ENCODE measurements around the gene CMIP. TPM values are rescaled to one million over a fixed set of nuclear protein-coding genes. Genes with fewer than 3 reads are reported as not detected.

The CMIP gene
- total and polyA plus RNA-seq, 10 of the 15 experiments (the other 5 are each of a cell fraction or from before 2014, with no cell fraction given) = 1.2 to 43.2 (median 4.4) TPM

DNA sequence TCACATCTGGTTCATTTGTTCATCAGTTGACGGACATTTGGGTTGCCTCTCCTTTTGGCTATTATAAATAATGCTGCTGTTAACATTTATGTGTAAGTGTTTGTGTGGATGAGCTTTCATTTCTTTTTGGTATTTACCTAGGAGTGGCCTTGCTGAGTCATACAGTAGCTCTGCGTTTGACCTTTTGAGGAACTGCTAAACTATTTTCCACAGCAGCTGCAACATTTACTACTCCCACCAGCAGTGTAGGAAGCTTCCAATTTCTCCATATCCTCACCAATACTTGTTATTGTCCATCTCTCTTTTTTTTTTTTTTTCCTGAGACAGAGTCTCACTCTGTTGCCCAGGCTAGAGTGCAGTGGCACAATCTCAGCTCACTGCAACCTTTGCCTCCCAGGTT lies 313.8 kb downstream of the CMIP start:
- WGBS (ENCODE audit: insufficient coverage, insufficient replicate concordance, low lambda C conversion rate, missing lambda C conversion rate) = 0% methylated on average over 2 of the region's 2 CpGs
- ChIA-PET SMC1A (ENCODE audit: uncharacterized antibody, unreplicated experiment) (interaction anchor here (1.1 to 2.8 kb wide), 5 partner anchors 9 to 128 kb away, joined by 3 to 11 read pairs (median 4); no protein-coding TSS in a partner anchor), POLR2A (interaction anchor here (0.5 to 1.0 kb wide), 3 partner anchors 9 to 16 kb away, joined by 4 to 5 read pairs (median 4); no protein-coding TSS in a partner anchor), CTCF (no interaction called here), RAD21 (ENCODE audit: unreplicated experiment) (interaction anchor here (1.1 kb wide), 1 partner anchor 13 kb away, joined by 4 read pairs; no protein-coding TSS in a partner anchor)
- FAIRE-seq = no peak
- BruUV-seq (replicated peaks) = no TSS peak
- TF ChIP-seq KAT2A (conservative IDR thresholded peaks at IDR 0.05; ENCODE audit: control insufficient read depth, low read depth, low read length) = no peak
- 0 out of 4 replicates have a peak, but pooled peaks of 1 of the 2 experiments have one; percentile 20 for TF ChIP-seq IKZF2 (IDR thresholded peaks at IDR 0.05)
- peak; percentile 17; the same call in 1 of the 2 replicates for TF ChIP-seq RUNX3 (IDR thresholded peaks at IDR 0.05; ENCODE audit: low read length)
- TF ChIP-seq JUNB (IDR thresholded peaks at IDR 0.05) = peak; percentile 40
- TF ChIP-seq TCF12 (IDR thresholded peaks at IDR 0.05; ENCODE audit: low read depth, low read length) = peak; percentile 71
- no peak for TF ChIP-seq CHD1 (IDR thresholded peaks at IDR 0.05; ENCODE audit: low read depth, low read length)
- TF ChIP-seq BCL11A (IDR thresholded peaks at IDR 0.05; ENCODE audit: low read depth, low read length) = 0 out of 2 replicates have a peak, but pooled peaks have one; percentile 15
- peak; percentile 83 for TF ChIP-seq SPI1 (IDR thresholded peaks at IDR 0.05; ENCODE audit: borderline replicate concordance, insufficient read depth, low read depth, low read length)
- peak; percentile 54 for TF ChIP-seq NR2F1 (conservative IDR thresholded peaks at IDR 0.05)
- TF ChIP-seq, protein P1, sequence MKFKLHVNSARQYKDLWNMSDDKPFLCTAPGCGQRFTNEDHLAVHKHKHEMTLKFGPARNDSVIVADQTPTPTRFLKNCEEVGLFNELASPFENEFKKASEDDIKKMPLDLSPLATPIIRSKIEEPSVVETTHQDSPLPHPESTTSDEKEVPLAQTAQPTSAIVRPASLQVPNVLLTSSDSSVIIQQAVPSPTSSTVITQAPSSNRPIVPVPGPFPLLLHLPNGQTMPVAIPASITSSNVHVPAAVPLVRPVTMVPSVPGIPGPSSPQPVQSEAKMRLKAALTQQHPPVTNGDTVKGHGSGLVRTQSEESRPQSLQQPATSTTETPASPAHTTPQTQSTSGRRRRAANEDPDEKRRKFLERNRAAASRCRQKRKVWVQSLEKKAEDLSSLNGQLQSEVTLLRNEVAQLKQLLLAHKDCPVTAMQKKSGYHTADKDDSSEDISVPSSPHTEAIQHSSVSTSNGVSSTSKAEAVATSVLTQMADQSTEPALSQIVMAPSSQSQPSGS (IDR thresholded peaks at IDR 0.05; ENCODE audit: low read length) = 0 out of 2 replicates have a peak, but pooled peaks have one; percentile 14
- no peak overlapping the region for H3K4me2 ChIP-seq (ENCODE audit: control insufficient read depth, insufficient read depth)
- in situ Hi-C loops (cut with MboI) (no loop called here), intact Hi-C loops (cut with micrococcal nuclease; ENCODE audit: unreplicated experiment) (no loop called here)
- H3K4me1 ChIP-seq (ENCODE audit: control insufficient read depth, insufficient read depth, low read length) = peaks cover 12% of the 10 kb centered on the region
- peak; percentile 62 for ATAC-seq
- no peaks in the 10 kb centered on the region; a peak in 1 of 4 replicates for H3K36me3 ChIP-seq (ENCODE audit: control insufficient read depth in 2 of 2, insufficient read depth in 2 of 2, low read length in 1 of 2)
- no peak overlapping the region for H3K4me3 ChIP-seq
- H3K27ac ChIP-seq (ENCODE audit: control insufficient read depth, insufficient read depth) = no peak overlapping the region
- H3K79me2 ChIP-seq (ENCODE audit: control insufficient read depth, insufficient read depth, low read length) = no peaks in the 10 kb centered on the region
- no peaks in the 10 kb centered on the region for H3K27me3 ChIP-seq (replicated peaks in 1 of 2; ENCODE audit: control insufficient read depth in 2 of 2, insufficient read depth in 2 of 2, low read length in 1 of 2)
- no peak overlapping the region for H2AFZ ChIP-seq (ENCODE audit: control insufficient read depth, low read depth, low read length)
- no peak overlapping the region for H3K9ac ChIP-seq (ENCODE audit: control insufficient read depth, insufficient read depth, low read length)
- no peak for DNase-seq (ENCODE audit: low read depth, low spot score)
- H3K9me3 ChIP-seq (replicated peaks; ENCODE audit: control insufficient read depth, insufficient read depth, low read length) = no peaks in the 10 kb centered on the region
- no peaks in the 10 kb centered on the region for H4K20me1 ChIP-seq (ENCODE audit: control insufficient read depth, insufficient read depth)

Small RNA genes within 50 kb of the gene (microRNA-seq; reads per million reads assigned to microRNA genes)
- gene MIR6504 = not detected
- gene MIR7854 = 5.6 reads per million, percentile 32 among the genes with 10 or more reads in this experiment

Small RNA genes within 50 kb of the gene (small RNA-seq; reads per million reads assigned to genes)
- not detected for gene MIR6504
- gene MIR7854 = 0.31 reads per million

Other genes with a start within 250 kb of the CMIP start
- not detected in 2 replicates for gene BCO1, start 206.1 kb upstream of the CMIP start, total RNA-seq (2014; rRNA removed)
- gene BCO1, start 206.1 kb upstream of the CMIP start, total RNA-seq (2014; rRNA removed; fragmentation: Illumina TruSeq; extraction: Trizol) = not detected in 2 replicates
- not detected in 2 replicates for gene BCO1, start 206.1 kb upstream of the CMIP start, total RNA-seq (2021)
- gene BCO1, start 206.1 kb upstream of the CMIP start, polyA plus RNA-seq (2011; rRNA removed) = 0.12 and 0.14 TPM in 2 replicates
- gene BCO1, start 206.1 kb upstream of the CMIP start, polyA plus RNA-seq (2014; fragmentation: Illumina TruSeq; extraction: Trizol) = not detected in 2 replicates
- under 1 TPM; 0.09 to 0.21 TPM for gene BCO1, start 206.1 kb upstream of the CMIP start, polyA plus RNA-seq (2014; fragmentation: Nextera tagmentation; extraction: Ambion mirVana)
- gene BCO1, start 206.1 kb upstream of the CMIP start, polyA plus RNA-seq (2014; rRNA removed) = not detected in 2 replicates
- not detected for gene BCO1, start 206.1 kb upstream of the CMIP start, polyA plus RNA-seq (2016; fragmentation: Nextera tagmentation; extraction: Ambion mirVana)
- gene GAN, start 129.8 kb upstream of the CMIP start, total RNA-seq (2014; rRNA removed) = 3.4 and 4.0 TPM in 2 replicates
- 4.7 and 5.0 TPM in 2 replicates for gene GAN, start 129.8 kb upstream of the CMIP start, total RNA-seq (2014; rRNA removed; fragmentation: Illumina TruSeq; extraction: Trizol)
- 6.6 and 8.4 TPM in 2 replicates for gene GAN, start 129.8 kb upstream of the CMIP start, total RNA-seq (2021)
- gene GAN, start 129.8 kb upstream of the CMIP start, polyA plus RNA-seq (2011; rRNA removed) = 3.8 and 4.9 TPM in 2 replicates
- gene GAN, start 129.8 kb upstream of the CMIP start, polyA plus RNA-seq (2014; fragmentation: Illumina TruSeq; extraction: Trizol) = 1.4 and 1.6 TPM in 2 replicates
- 1 to 10 TPM in 1 of 2 experiments, under 1 TPM in 1; 0.42 to 1.2 TPM for gene GAN, start 129.8 kb upstream of the CMIP start, polyA plus RNA-seq (2014; fragmentation: Nextera tagmentation; extraction: Ambion mirVana)
- gene GAN, start 129.8 kb upstream of the CMIP start, polyA plus RNA-seq (2014; rRNA removed) = 1.8 and 2.1 TPM in 2 replicates
- gene GAN, start 129.8 kb upstream of the CMIP start, polyA plus RNA-seq (2016; fragmentation: Nextera tagmentation; extraction: Ambion mirVana) = 1 to 10 TPM; 2.0 to 3.0 TPM

All from GM12878 (cell line).